GM23248 (cell line): ENCODE results near the gene GPR132. TPM values are rescaled to one million over a fixed set of nuclear protein-coding genes. Genes with fewer than 3 reads are reported as not detected.

Source experiments
- DNase-seq: peaks from one replicate; pipeline ENCODE4 v3.0.0-alpha.2; 2015
- H2AFZ ChIP-seq: fragments of 200-600 bp; sonication (generic); 2 replicates; pipeline ENCODE4 v1.6.1; 2016; ENCODE audit warnings: antibody characterized with exemption
- H3F3A ChIP-seq: fragments of 200-600 bp; sonication (generic); 2 replicates; pipeline ENCODE4 v1.6.1; 2016; ENCODE audit warnings: mild to moderate bottlenecking, antibody characterized with exemption, mixed run types; ENCODE audit not compliant: insufficient read depth
- H3K27ac ChIP-seq: fragments of 200-600 bp; sonication (generic); 2 replicates; pipeline ENCODE4 v1.5.1; 2016; ENCODE audit warnings: mild to moderate bottlenecking
- H3K27me3 ChIP-seq: fragments of 200-600 bp; sonication (generic); replicated peaks from 2 replicates; pipeline ENCODE4 v1.6.1; 2016; ENCODE audit warnings: mild to moderate bottlenecking; ENCODE audit not compliant: insufficient read depth
- H3K36me3 ChIP-seq: fragments of 200-600 bp; sonication (generic); 2 replicates; pipeline ENCODE4 v1.6.1; 2016; ENCODE audit warnings: low read depth, mild to moderate bottlenecking
- H3K4me1 ChIP-seq: fragments of 200-600 bp; sonication (generic); 2 replicates; pipeline ENCODE4 v1.6.1; 2016; ENCODE audit warnings: mild to moderate bottlenecking; ENCODE audit not compliant: insufficient read depth
- H3K4me2 ChIP-seq: fragments of 200-600 bp; sonication (generic); one replicate; pipeline ENCODE4 v1.6.1; 2016; ENCODE audit warnings: mild to moderate bottlenecking; ENCODE audit not compliant: unreplicated experiment
- H3K4me3 ChIP-seq: fragments of 200-600 bp; sonication (generic); 2 replicates; pipeline ENCODE4 v1.5.1; 2016; ENCODE audit warnings: mild to moderate bottlenecking
- H3K79me2 ChIP-seq: fragments of 200-600 bp; sonication (generic); 2 replicates; pipeline ENCODE4 v1.6.1; 2016; ENCODE audit warnings: mild to moderate bottlenecking; ENCODE audit not compliant: insufficient read depth
- H3K9ac ChIP-seq: fragments of 200-600 bp; sonication (generic); 2 replicates; pipeline ENCODE4 v1.6.1; 2016; ENCODE audit warnings: mild to moderate bottlenecking
- H3K9me2 ChIP-seq: fragments of 200-600 bp; sonication (generic); 2 replicates; pipeline ENCODE4 v1.6.1; 2016; ENCODE audit warnings: mixed run types, mild to moderate bottlenecking, moderate library complexity; ENCODE audit not compliant: insufficient read depth
- H3K9me3 ChIP-seq: fragments of 200-600 bp; sonication (generic); one replicate; pipeline ENCODE4 v1.6.1; 2017; ENCODE audit warnings: low read depth
- H4K20me1 ChIP-seq: fragments of 200-600 bp; sonication (generic); 2 replicates; pipeline ENCODE4 v1.6.0; 2016; ENCODE audit not compliant: insufficient read depth
- EZH2 ChIP-seq: fragments of 200-600 bp; sonication (generic); IDR thresholded peaks from 2 replicates; pipeline ENCODE4 v1.6.1; 2018; ENCODE audit warnings: antibody characterized with exemption, mild to moderate bottlenecking; ENCODE audit not compliant: insufficient read depth, poor library complexity, severe bottlenecking
- EZH2phosphoT487 ChIP-seq: fragments of 200-600 bp; sonication (generic); IDR thresholded peaks from 2 replicates; pipeline ENCODE4 v1.6.1; 2018; ENCODE audit warnings: antibody characterized with exemption, moderate library complexity, mild to moderate bottlenecking, low read depth; ENCODE audit not compliant: insufficient read depth
- WGBS, 2 experiments: methylation state at CpG; one replicate each; pipeline ENCODE4 v1.1.6; 2015 to 2017; ENCODE audit warnings: low lambda C conversion rate in 2 of 2, low coverage in 1 of 2; ENCODE audit errors: missing lambda C conversion rate in 2 of 2; 5-methylcytosine and 5-hydroxymethylcytosine counted together
- in situ Hi-C: fragments of 300-500 bp; cut with MboI; formaldehyde crosslinking; loops from 2 replicates; pipeline ENCODE4 v1.15.0; 2020
- polyA plus RNA-seq: library from polyadenylated mRNA; unstranded; fragments of >200 nt; fragmentation: Nextera tagmentation; extraction: Ambion mirVana; gene quantifications from 2 replicates; pipeline ENCODE4 v1.2.1, GENCODE V29; 2016
- total RNA-seq: library from RNA; depleted of rRNA; stranded (reverse); fragments of >200 nt; shearing (Covaris generic); gene quantifications from 2 replicates; pipeline ENCODE4 v1.2.3, GENCODE V29; 2014

GPR132 gene
- total and polyA plus RNA-seq, 2 experiments from 2014 or later = not detected

DNA sequence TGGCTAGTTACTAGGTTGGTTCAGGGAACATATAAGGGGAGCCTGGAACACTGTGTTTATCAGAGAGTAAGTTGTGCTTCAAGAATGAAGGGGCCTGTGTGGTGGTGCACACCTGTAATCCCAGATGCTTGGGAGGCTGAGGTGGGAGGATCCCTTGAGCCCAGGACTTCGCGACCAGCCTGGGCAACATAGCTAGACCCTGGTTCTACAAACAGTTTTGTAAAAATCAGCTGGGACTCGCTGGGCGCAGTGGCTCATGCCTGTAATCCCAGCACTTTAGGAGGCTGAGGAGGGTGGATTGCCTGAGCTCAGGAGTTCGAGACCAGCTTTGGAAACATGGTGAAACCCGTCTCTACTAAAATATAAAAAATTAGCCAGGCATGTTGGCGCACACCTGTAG is 42.1 kb upstream of the GPR132 start:
- H2AFZ ChIP-seq = no peak overlapping the region
- H3K36me3 ChIP-seq = no peaks in the 10 kb centered on the region
- no peak overlapping the region for H3K4me2 ChIP-seq
- no peaks in the 10 kb centered on the region for H3F3A ChIP-seq
- no peak for DNase-seq
- H4K20me1 ChIP-seq = no peaks in the 10 kb centered on the region
- no peaks in the 10 kb centered on the region for H3K79me2 ChIP-seq
- 80 to 85% methylated on average over 7 of the region's 7 CpGs for WGBS, 2 experiments
- H3K4me1 ChIP-seq = no peaks in the 10 kb centered on the region
- no peak overlapping the region for H3K4me3 ChIP-seq
- no peaks in the 10 kb centered on the region for H3K9me2 ChIP-seq
- in situ Hi-C loops = no loop called here
- peaks cover 60% of the 10 kb centered on the region for H3K27me3 ChIP-seq
- no peaks in the 10 kb centered on the region for H3K9me3 ChIP-seq
- no peak overlapping the region for H3K27ac ChIP-seq
- no peak for TF ChIP-seq EZH2phosphoT487
- TF ChIP-seq EZH2 = no peak
- no peak overlapping the region for H3K9ac ChIP-seq

DNA sequence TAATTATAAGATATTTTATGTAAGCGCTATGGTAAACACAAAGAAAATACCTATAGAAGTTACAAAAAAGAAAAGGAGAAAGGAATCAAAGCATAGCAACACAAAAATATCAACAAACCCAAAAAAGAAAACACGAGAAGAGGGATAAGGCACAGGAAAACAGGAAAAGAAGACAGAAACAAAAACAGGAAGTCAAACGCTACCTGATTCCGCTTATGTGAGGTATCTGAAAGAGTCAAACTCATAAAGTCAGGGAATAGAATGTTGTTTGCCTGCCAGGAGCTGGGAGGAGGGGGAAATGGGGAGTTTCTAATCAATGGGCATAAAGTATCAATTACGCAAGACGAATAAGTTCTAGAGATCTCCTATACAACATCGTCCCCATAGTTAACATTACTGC is 39.9 kb upstream of the GPR132 start:
- Histone ChIP-seq H2AFZ (no peak overlapping the region), H3K4me3 (no peak overlapping the region), H4K20me1 (no peaks in the 10 kb centered on the region), H3F3A (no peaks in the 10 kb centered on the region), H3K36me3 (no peaks in the 10 kb centered on the region), H3K9me3 (no peaks in the 10 kb centered on the region), H3K27me3 (peaks cover 74% of the 10 kb centered on the region), H3K27ac (no peak overlapping the region), H3K79me2 (no peaks in the 10 kb centered on the region), H3K9me2 (no peaks in the 10 kb centered on the region), H3K4me2 (no peak overlapping the region), H3K9ac (no peak overlapping the region), H3K4me1 (no peaks in the 10 kb centered on the region)
- 63 to 75% methylated on average over 7 of the region's 7 CpGs for WGBS, 2 experiments
- no peak for DNase-seq
- no peak for TF ChIP-seq EZH2phosphoT487
- TF ChIP-seq EZH2 = no peak
- in situ Hi-C loops = no loop called here

DNA sequence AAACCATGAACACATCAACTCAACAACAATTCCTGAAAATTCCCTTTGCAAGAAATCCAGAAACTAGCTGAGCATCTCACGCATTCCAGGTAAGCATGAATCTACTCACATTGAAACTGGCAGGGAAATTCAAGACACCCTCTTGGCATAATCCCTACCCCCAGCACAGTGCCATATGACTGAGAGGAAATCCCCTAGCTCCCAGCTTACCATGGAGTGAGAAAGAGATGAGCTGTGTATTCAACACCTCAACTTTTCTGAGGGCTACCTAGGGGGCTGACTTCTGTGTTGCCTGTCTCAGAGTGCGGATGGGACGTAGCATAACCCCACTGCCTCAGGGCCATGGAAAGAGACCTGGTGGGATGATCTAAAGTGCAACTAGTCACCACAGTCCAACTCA is 37.7 kb upstream of the GPR132 start:
- no peak for TF ChIP-seq EZH2phosphoT487
- H3K4me3 ChIP-seq = no peak overlapping the region
- in situ Hi-C loops = no loop called here

DNA sequence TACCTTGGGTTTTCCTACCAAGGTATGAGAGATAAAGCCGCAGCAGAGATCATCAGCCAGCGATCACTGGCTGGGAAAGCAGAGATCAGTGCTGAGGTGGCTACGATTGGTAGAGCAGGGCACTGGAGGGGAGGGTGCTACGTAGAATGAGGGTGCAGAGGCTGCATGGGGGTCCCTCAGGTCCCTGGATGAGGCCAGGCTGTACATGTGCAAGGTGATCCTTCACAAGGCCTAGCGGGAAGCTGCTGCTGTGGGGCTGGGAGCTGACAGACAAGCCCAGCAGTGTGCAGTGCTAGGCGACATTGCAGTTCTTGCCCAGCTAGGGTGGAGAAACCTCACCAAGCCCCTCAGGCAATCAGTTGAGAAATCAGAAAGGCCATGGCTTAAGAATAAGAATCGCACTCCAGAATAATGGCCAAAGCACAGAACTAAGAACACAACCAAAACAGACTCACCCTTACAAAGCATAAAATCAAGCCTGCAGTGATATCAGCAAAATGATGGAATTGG is 37.2 kb upstream of the GPR132 start:
- peaks cover 63% of the 10 kb centered on the region for H3K27me3 ChIP-seq
- 61 to 66% methylated on average over 7 of the region's 7 CpGs for WGBS, 2 experiments
- DNase-seq = no peak
- no peaks in the 10 kb centered on the region for H4K20me1 ChIP-seq
- no peaks in the 10 kb centered on the region for H3K4me1 ChIP-seq
- in situ Hi-C loops = no loop called here
- TF ChIP-seq EZH2 (no peak), EZH2phosphoT487 (no peak)
- H3K4me2 ChIP-seq = no peak overlapping the region
- no peaks in the 10 kb centered on the region for H3K79me2 ChIP-seq
- H3K36me3 ChIP-seq = no peaks in the 10 kb centered on the region
- H2AFZ ChIP-seq = no peak overlapping the region
- no peaks in the 10 kb centered on the region for H3K9me2 ChIP-seq
- no peak overlapping the region for H3K4me3 ChIP-seq
- H3F3A ChIP-seq = no peaks in the 10 kb centered on the region
- no peak overlapping the region for H3K27ac ChIP-seq
- no peak overlapping the region for H3K9ac ChIP-seq
- H3K9me3 ChIP-seq = no peaks in the 10 kb centered on the region

More for the DNA sequence above, 37.7 kb upstream of the GPR132 start:
- no peak overlapping the region for H3K27ac ChIP-seq
- no peak overlapping the region for H3K4me2 ChIP-seq
- H3K79me2 ChIP-seq = no peaks in the 10 kb centered on the region
- no peaks in the 10 kb centered on the region for H3K9me3 ChIP-seq
- no peaks in the 10 kb centered on the region for H3F3A ChIP-seq
- H3K36me3 ChIP-seq = no peaks in the 10 kb centered on the region
- H2AFZ ChIP-seq = no peak overlapping the region
- peaks cover 67% of the 10 kb centered on the region for H3K27me3 ChIP-seq
- no peaks in the 10 kb centered on the region for H3K4me1 ChIP-seq
- no peak overlapping the region for H3K9ac ChIP-seq
- H3K9me2 ChIP-seq = no peaks in the 10 kb centered on the region
- 46 to 51% methylated on average over 3 of the region's 3 CpGs for WGBS, 2 experiments
- H4K20me1 ChIP-seq = no peaks in the 10 kb centered on the region
- DNase-seq = no peak

DNA sequence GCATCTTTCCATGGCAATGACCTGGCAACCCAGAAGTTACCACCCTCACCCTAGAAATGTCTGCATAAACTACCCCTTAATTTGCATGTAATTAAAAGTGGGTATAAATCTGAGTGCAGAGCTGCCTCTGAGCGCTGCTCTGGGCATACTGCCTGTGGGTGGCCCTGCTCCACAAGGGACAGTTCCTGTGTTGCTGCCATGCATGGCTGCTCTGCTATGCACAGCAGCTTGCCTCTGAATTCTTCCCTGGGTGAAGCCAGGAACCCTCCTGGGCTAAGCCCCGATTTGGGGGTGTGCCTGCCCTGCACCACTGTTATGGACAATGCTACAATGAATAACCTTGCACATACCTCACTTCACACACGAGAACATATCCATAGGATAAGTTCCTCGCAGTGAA is 35.7 kb upstream of the GPR132 start:
- no peaks in the 10 kb centered on the region for H3K4me1 ChIP-seq
- no peaks in the 10 kb centered on the region for H3K36me3 ChIP-seq
- no peak for TF ChIP-seq EZH2phosphoT487
- no peaks in the 10 kb centered on the region for H3F3A ChIP-seq
- in situ Hi-C loops = no loop called here
- H3K4me2 ChIP-seq = no peak overlapping the region
- H3K9me3 ChIP-seq = no peaks in the 10 kb centered on the region
- no peak overlapping the region for H3K9ac ChIP-seq
- WGBS, 2 experiments = 43 to 44% methylated on average over 4 of the region's 4 CpGs
- no peak overlapping the region for H2AFZ ChIP-seq
- no peaks in the 10 kb centered on the region for H3K79me2 ChIP-seq
- H3K4me3 ChIP-seq = no peak overlapping the region
- peaks cover 49% of the 10 kb centered on the region for H3K27me3 ChIP-seq
- H4K20me1 ChIP-seq = no peaks in the 10 kb centered on the region
- H3K9me2 ChIP-seq = no peaks in the 10 kb centered on the region
- no peak for DNase-seq
- no peak overlapping the region for H3K27ac ChIP-seq
